Ectodermal cell (in vitro differentiated cells): ENCODE data around the gene PAQR3.

ENCODE experiments used
- H3K27ac ChIP-seq: 2 replicates; pipeline ENCODE4 v1.7.0; 2013; ENCODE audit warnings: mild to moderate bottlenecking, low read depth, low read length; ENCODE audit not compliant: insufficient read depth, poor library complexity, severe bottlenecking
- H3K27me3 ChIP-seq: 2 replicates; pipeline ENCODE4 v1.7.0; 2013; ENCODE audit warnings: mild to moderate bottlenecking, low read length; ENCODE audit not compliant: insufficient read depth, control insufficient read depth, poor library complexity, severe bottlenecking
- H3K36me3 ChIP-seq: one replicate; pipeline ENCODE4 v1.7.0; 2013; ENCODE audit warnings: low read length; ENCODE audit not compliant: control insufficient read depth, insufficient read depth
- H3K4me1 ChIP-seq: one replicate; pipeline ENCODE4 v1.7.0; 2013; ENCODE audit warnings: low read length; ENCODE audit not compliant: control insufficient read depth, insufficient read depth
- H3K4me3 ChIP-seq: 2 replicates; pipeline ENCODE4 v1.7.0; 2013; ENCODE audit warnings: low read depth, low read length, control low read depth; ENCODE audit not compliant: insufficient read depth
- H3K9me3 ChIP-seq: 2 replicates; pipeline ENCODE4 v1.7.0; 2013; ENCODE audit warnings: mild to moderate bottlenecking, low read length, moderate library complexity; ENCODE audit not compliant: control insufficient read depth
- WGBS, 2 experiments: methylation state at CpG; one replicate each; pipeline ENCODE4 v1.1.7; 2013; ENCODE audit warnings: missing lambda C conversion rate in 2 of 2; 5-methylcytosine and 5-hydroxymethylcytosine counted together

PAQR3 gene

GRCh38 chr4:78953231-78953630 lies 14.0 kb upstream of the PAQR3 start:
- 88 to 96% methylated on average over 5 of the region's 5 CpGs for whole genome bisulfite sequencing, 2 experiments
- Histone ChIP-seq H3K4me1 (no peaks in the 10 kb centered on the region), H3K9me3 (no peaks in the 10 kb centered on the region), H3K4me3 (no peak overlapping the region), H3K27me3 (no peaks in the 10 kb centered on the region), H3K36me3 (no peaks in the 10 kb centered on the region), H3K27ac (no peak overlapping the region)

GRCh38 chr4:78951862-78952472 lies 12.7 kb upstream of the PAQR3 start:
- Histone ChIP-seq H3K36me3 (no peaks in the 10 kb centered on the region), H3K27me3 (no peaks in the 10 kb centered on the region), H3K4me3 (no peak overlapping the region), H3K9me3 (no peaks in the 10 kb centered on the region), H3K27ac (no peak overlapping the region), H3K4me1 (no peaks in the 10 kb centered on the region)
- WGBS, 2 experiments = 52 to 93% methylated on average over 2 to 3 of the region's 3 CpGs

GRCh38 chr4:78949735-78950134 lies 10.5 kb upstream of the PAQR3 start:
- Histone ChIP-seq H3K9me3 (no peaks in the 10 kb centered on the region), H3K27me3 (no peaks in the 10 kb centered on the region), H3K36me3 (no peaks in the 10 kb centered on the region), H3K27ac (no peak overlapping the region), H3K4me1 (no peaks in the 10 kb centered on the region), H3K4me3 (no peak overlapping the region)
- WGBS, 2 experiments = 50 to 82% methylated on average over 1 of the region's 1 CpG

GRCh38 chr4:78945651-78946179 lies 6.5 kb upstream of the PAQR3 start:
- 96 to 98% methylated on average over 2 to 3 of the region's 3 CpGs for WGBS, 2 experiments
- no peaks in the 10 kb centered on the region for H3K27me3 ChIP-seq
- H3K4me3 ChIP-seq = no peak overlapping the region
- no peaks in the 10 kb centered on the region for H3K9me3 ChIP-seq
- H3K36me3 ChIP-seq = no peaks in the 10 kb centered on the region
- no peak overlapping the region for H3K27ac ChIP-seq
- H3K4me1 ChIP-seq = no peaks in the 10 kb centered on the region

- Histone ChIP-seq H3K27ac (no peak overlapping the region), H3K27me3 (no peaks in the 10 kb centered on the region), H3K9me3 (no peaks in the 10 kb centered on the region), H3K4me3 (no peak overlapping the region), H3K36me3 (no peaks in the 10 kb centered on the region), H3K4me1 (peaks cover 4% of the 10 kb centered on the region)
- WGBS, 2 experiments = 82 to 100% methylated on average over 1 of the region's 1 CpG
Observed at GRCh38 chr4:78944381-78944780, 5.1 kb upstream of the PAQR3 start.

- Histone ChIP-seq H3K27me3 (no peaks in the 10 kb centered on the region), H3K9me3 (no peaks in the 10 kb centered on the region), H3K36me3 (no peaks in the 10 kb centered on the region), H3K4me1 (peaks cover 4% of the 10 kb centered on the region), H3K4me3 (no peak overlapping the region), H3K27ac (no peak overlapping the region)
- WGBS, 2 experiments = 90 to 92% methylated on average over 5 of the region's 5 CpGs
Observed at GRCh38 chr4:78940752-78941151, 1.5 kb upstream of the PAQR3 start.

GRCh38 chr4:78939667-78940008 lies 400 bp upstream of the PAQR3 start:
- peaks cover 4% of the 10 kb centered on the region for H3K4me1 ChIP-seq
- H3K27me3 ChIP-seq = no peaks in the 10 kb centered on the region
- H3K9me3 ChIP-seq = no peaks in the 10 kb centered on the region
- H3K27ac ChIP-seq = no peak overlapping the region
- no peaks in the 10 kb centered on the region for H3K36me3 ChIP-seq
- H3K4me3 ChIP-seq = peak overlapping the region; percentile 77
- 2 to 4% methylated on average over 8 to 9 of the region's 9 CpGs for WGBS, 2 experiments

- H3K4me1 ChIP-seq = peaks cover 4% of the 10 kb centered on the region
- H3K27me3 ChIP-seq = no peaks in the 10 kb centered on the region
- no peak overlapping the region for H3K27ac ChIP-seq
- no peaks in the 10 kb centered on the region for H3K9me3 ChIP-seq
- peak overlapping the region; percentile 77 for H3K4me3 ChIP-seq
- no peaks in the 10 kb centered on the region for H3K36me3 ChIP-seq
- WGBS, 2 experiments = 10 to 16% methylated on average over 6 to 7 of the region's 7 CpGs
Observed at GRCh38 chr4:78938474-78938867, 767 bp downstream of the PAQR3 start.

- peaks cover 4% of the 10 kb centered on the region for H3K4me1 ChIP-seq
- H3K27me3 ChIP-seq = no peaks in the 10 kb centered on the region
- WGBS, 2 experiments = 70 to 79% methylated on average over 4 of the region's 4 CpGs
- H3K36me3 ChIP-seq = no peaks in the 10 kb centered on the region
- H3K9me3 ChIP-seq = no peaks in the 10 kb centered on the region
- H3K27ac ChIP-seq = no peak overlapping the region
- peak overlapping the region; percentile 77 for H3K4me3 ChIP-seq
Observed at GRCh38 chr4:78937837-78938236, 1.4 kb downstream of the PAQR3 start.

GRCh38 chr4:78936989-78937388 lies 2.2 kb downstream of the PAQR3 start:
- no peaks in the 10 kb centered on the region for H3K36me3 ChIP-seq
- WGBS, 2 experiments = 59 to 61% methylated on average over 4 of the region's 4 CpGs
- no peak overlapping the region for H3K27ac ChIP-seq
- no peak overlapping the region for H3K4me3 ChIP-seq
- peaks cover 4% of the 10 kb centered on the region for H3K4me1 ChIP-seq
- H3K9me3 ChIP-seq = no peaks in the 10 kb centered on the region
- no peaks in the 10 kb centered on the region for H3K27me3 ChIP-seq
